IPS-18a (cell line): ENCODE data around the gene TIMMDC1.

Experiments
- H3K27ac ChIP-seq: one replicate; pipeline ENCODE4 v1.5.1; 2013; ENCODE audit warnings: low read length
- H3K27me3 ChIP-seq: one replicate; pipeline ENCODE4 v1.6.1; 2013; ENCODE audit warnings: mild to moderate bottlenecking, low read length; ENCODE audit not compliant: control insufficient read depth, insufficient read depth
- H3K36me3 ChIP-seq: one replicate; pipeline ENCODE4 v1.6.1; 2013; ENCODE audit warnings: low read depth, low read length; ENCODE audit not compliant: control insufficient read depth
- H3K4me1 ChIP-seq: one replicate; pipeline ENCODE4 v1.6.1; 2013; ENCODE audit warnings: low read depth, low read length; ENCODE audit not compliant: control insufficient read depth
- H3K4me3 ChIP-seq: one replicate; pipeline ENCODE4 v1.5.1; 2013; ENCODE audit warnings: low read length
- H3K9ac ChIP-seq: one replicate; pipeline ENCODE4 v1.6.1; 2013; ENCODE audit warnings: mild to moderate bottlenecking, low read length, moderate library complexity
- H3K9me3 ChIP-seq: one replicate; pipeline ENCODE4 v1.6.1; 2013; ENCODE audit warnings: low read depth, low read length; ENCODE audit not compliant: control insufficient read depth

Gene TIMMDC1, protein sequence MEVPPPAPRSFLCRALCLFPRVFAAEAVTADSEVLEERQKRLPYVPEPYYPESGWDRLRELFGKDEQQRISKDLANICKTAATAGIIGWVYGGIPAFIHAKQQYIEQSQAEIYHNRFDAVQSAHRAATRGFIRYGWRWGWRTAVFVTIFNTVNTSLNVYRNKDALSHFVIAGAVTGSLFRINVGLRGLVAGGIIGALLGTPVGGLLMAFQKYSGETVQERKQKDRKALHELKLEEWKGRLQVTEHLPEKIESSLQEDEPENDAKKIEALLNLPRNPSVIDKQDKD

GRCh38 chr3:119498186-119499011 is at the start of gene TIMMDC1:
Gene TIMMDC1, plus strand, starts transcription at chr3:119498547. Its CDS starts 187 bp downstream, at chr3:119498734.
- peak within 1 kb of the TSS; percentile 92 for H3K9ac ChIP-seq
- no peaks in the 10 kb centered on the region for H3K9me3 ChIP-seq
- peak within 1 kb of the TSS; percentile 94 for H3K27ac ChIP-seq
- peak within 1 kb of the TSS; percentile 99 for H3K4me3 ChIP-seq
- no peaks in the 10 kb centered on the region for H3K27me3 ChIP-seq
- peaks cover 12% of the 10 kb centered on the region for H3K36me3 ChIP-seq
- peaks cover 10% of the 10 kb centered on the region for H3K4me1 ChIP-seq

GRCh38 chr3:119453822-119454221 is 44.5 kb upstream of the TIMMDC1 start:
- no peak overlapping the region for H3K27ac ChIP-seq
- H3K9ac ChIP-seq: no peak overlapping the region
- H3K36me3 ChIP-seq: peaks cover 78% of the 10 kb centered on the region
- H3K27me3 ChIP-seq: no peaks in the 10 kb centered on the region
- H3K4me3 ChIP-seq: no peak overlapping the region
- H3K9me3 ChIP-seq: no peaks in the 10 kb centered on the region
- H3K4me1 ChIP-seq: no peaks in the 10 kb centered on the region

GRCh38 chr3:119456469-119456868 is 41.9 kb upstream of the TIMMDC1 start:
- H3K4me1 ChIP-seq: no peaks in the 10 kb centered on the region
- no peaks in the 10 kb centered on the region for H3K9me3 ChIP-seq
- H3K4me3 ChIP-seq: no peak overlapping the region
- no peaks in the 10 kb centered on the region for H3K27me3 ChIP-seq
- H3K27ac ChIP-seq: no peak overlapping the region
- peaks cover 87% of the 10 kb centered on the region for H3K36me3 ChIP-seq
- H3K9ac ChIP-seq: no peak overlapping the region

DNA sequence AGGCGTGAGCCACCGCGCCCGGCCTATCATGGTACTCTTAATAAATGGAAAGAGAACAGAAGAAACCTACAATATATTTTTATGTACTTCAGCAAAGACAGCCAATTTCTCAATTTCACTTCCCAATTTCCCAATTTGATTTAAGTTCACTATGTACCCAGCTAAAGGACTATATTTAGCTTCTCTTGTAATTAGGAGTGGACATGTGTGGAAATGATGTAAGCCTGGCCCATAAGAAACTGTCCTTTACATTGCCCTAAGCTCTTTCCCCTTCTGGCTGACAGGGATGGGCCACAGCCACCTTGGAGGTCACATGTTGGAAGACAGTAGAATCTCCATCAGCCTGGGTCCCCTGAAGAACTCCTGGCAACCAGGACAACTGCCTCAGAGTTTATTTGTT is 41.1 kb upstream of the TIMMDC1 start:
- no peaks in the 10 kb centered on the region for H3K9me3 ChIP-seq
- H3K9ac ChIP-seq: no peak overlapping the region
- no peak overlapping the region for H3K27ac ChIP-seq
- H3K4me3 ChIP-seq: no peak overlapping the region
- no peaks in the 10 kb centered on the region for H3K4me1 ChIP-seq
- H3K36me3 ChIP-seq: peaks cover 84% of the 10 kb centered on the region
- H3K27me3 ChIP-seq: no peaks in the 10 kb centered on the region

DNA sequence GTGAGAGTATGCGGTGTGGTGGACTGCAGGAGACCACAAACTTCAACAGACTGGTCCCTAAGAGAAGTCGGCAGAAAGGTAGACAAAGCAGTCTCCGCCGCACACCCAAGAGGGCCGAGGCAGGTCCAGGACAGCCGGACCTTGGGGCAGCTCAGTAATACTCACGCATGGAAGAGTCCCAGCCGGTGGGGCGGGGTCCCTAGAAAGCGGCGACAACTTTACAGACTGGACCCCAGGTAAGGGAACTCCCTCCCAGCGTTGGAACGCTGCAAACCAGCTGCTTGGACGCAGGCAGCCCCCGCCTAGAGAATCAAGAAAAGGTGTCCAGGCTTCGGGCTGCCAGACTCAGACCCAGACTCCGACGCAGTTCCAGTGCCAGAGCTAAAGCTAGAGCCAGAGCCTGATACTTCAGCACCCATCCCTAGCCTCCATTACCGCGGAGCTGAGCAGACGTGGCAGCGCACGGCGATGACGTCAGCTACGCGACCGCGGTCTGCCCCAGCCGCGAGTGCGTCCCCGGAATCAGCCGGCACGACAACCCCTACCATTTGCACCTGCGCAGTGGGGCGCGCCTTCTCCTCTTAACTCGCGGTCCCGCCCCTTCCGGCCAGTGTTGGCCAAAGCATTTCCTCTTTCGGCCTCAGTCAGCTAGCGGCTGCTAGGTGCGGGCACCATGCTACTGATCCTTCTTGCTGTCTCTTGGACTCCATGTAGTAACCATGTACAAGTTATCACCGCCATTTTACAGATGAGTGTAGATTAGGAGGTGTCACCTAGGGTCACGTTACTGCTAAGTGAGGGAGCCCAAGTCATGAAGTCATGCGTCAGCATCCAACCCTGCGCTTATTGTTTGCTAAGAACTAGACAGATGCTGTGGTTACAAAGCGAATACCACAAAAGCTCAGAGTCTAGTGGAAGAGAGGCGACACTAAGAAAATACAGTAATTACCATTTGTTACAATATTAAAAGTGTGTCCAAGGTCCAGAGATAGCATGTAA is 34.9 kb upstream of the TIMMDC1 start, which contains the start of gene TMEM39A:
Gene TMEM39A (minus strand): TSS at position 445 of the 999 bp plus-strand sequence. CDS start 1,541 bp downstream, outside the sequence.
- Histone ChIP-seq H3K9me3 (no peaks in the 10 kb centered on the region), H3K27ac (peak within 1 kb of the TSS; percentile 80), H3K4me3 (peak within 1 kb of the TSS; percentile 99), H3K9ac (peak within 1 kb of the TSS; percentile 90), H3K36me3 (peaks cover 26% of the 10 kb centered on the region), H3K4me1 (peaks cover 11% of the 10 kb centered on the region), H3K27me3 (no peaks in the 10 kb centered on the region)

DNA sequence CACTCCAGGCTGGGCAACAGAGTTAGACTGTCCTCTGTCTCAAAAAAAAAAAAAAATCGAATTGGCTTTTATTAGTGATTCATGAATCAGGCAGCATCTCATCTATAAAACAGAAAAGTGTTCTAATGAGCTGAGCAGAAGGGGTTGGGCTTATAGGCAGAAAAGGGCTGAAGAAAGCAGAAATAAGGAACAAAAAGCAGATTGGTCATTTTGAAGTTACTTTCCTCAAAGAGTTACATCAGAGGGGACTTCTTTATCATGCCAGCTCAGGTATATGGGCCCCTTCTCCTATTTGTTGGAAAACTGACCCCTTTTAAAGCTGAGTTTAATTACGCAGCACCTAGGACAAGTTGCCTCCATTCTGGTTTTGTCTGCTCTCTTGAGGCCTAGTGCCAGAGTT is 30.3 kb upstream of the TIMMDC1 start:
- H3K4me1 ChIP-seq: peaks cover 20% of the 10 kb centered on the region
- H3K9me3 ChIP-seq: no peaks in the 10 kb centered on the region
- H3K9ac ChIP-seq: peak overlapping the region; percentile 85
- H3K4me3 ChIP-seq: peak overlapping the region; percentile 95
- H3K27me3 ChIP-seq: no peaks in the 10 kb centered on the region
- H3K36me3 ChIP-seq: peaks cover 12% of the 10 kb centered on the region
- H3K27ac ChIP-seq: no peak overlapping the region

GRCh38 chr3:119469418-119470189 is 28.7 kb upstream of the TIMMDC1 start:
- H3K9ac ChIP-seq: peak overlapping the region; percentile 85
- no peak overlapping the region for H3K27ac ChIP-seq
- H3K4me3 ChIP-seq: peak overlapping the region; percentile 95
- no peaks in the 10 kb centered on the region for H3K9me3 ChIP-seq
- peaks cover 12% of the 10 kb centered on the region for H3K36me3 ChIP-seq
- H3K27me3 ChIP-seq: no peaks in the 10 kb centered on the region
- H3K4me1 ChIP-seq: peaks cover 15% of the 10 kb centered on the region

- Histone ChIP-seq H3K9ac (no peak overlapping the region), H3K27me3 (no peaks in the 10 kb centered on the region), H3K4me1 (peaks cover 15% of the 10 kb centered on the region), H3K9me3 (no peaks in the 10 kb centered on the region), H3K36me3 (peaks cover 12% of the 10 kb centered on the region), H3K4me3 (no peak overlapping the region), H3K27ac (no peak overlapping the region)
Measured at GRCh38 chr3:119470866-119471265, 27.5 kb upstream of the TIMMDC1 start.

- no peak overlapping the region for H3K9ac ChIP-seq
- H3K36me3 ChIP-seq: peaks cover 23% of the 10 kb centered on the region
- no peaks in the 10 kb centered on the region for H3K4me1 ChIP-seq
- H3K27me3 ChIP-seq: no peaks in the 10 kb centered on the region
- H3K4me3 ChIP-seq: no peak overlapping the region
- no peaks in the 10 kb centered on the region for H3K9me3 ChIP-seq
- no peak overlapping the region for H3K27ac ChIP-seq
Measured at GRCh38 chr3:119481079-119481478, 17.3 kb upstream of the TIMMDC1 start.

DNA sequence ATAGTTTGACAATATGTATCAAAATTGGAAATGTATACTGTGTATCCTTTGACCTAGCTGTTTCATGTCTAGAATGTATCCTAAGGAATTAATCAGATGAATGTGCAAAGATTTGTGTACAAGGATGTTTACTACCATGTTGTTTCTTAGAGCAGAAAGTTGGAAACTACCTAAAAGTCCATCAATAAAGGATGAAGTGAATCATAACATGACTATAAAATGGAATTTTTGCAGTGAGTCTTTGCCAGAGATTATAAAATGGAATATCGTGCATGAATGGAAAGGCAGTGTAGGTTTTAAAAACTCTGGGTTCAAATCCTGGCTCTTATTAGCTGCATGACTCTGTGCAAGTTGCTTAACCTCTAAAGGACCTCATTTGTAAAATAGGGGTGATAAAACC is 15.2 kb upstream of the TIMMDC1 start:
- Histone ChIP-seq H3K4me3 (no peak overlapping the region), H3K4me1 (no peaks in the 10 kb centered on the region), H3K36me3 (peaks cover 33% of the 10 kb centered on the region), H3K27me3 (no peaks in the 10 kb centered on the region), H3K27ac (no peak overlapping the region), H3K9me3 (no peaks in the 10 kb centered on the region), H3K9ac (no peak overlapping the region)
